Kidney epithelial cell (primary cell): ENCODE measurements around the gene PRPS1. TPM values are rescaled to one million over a fixed set of nuclear protein-coding genes. Genes with fewer than 3 reads are reported as not detected.
A peak's percentile ranks its signal among the peaks of the same experiment; 100 is the strongest.

Source experiments
- DNase-seq: peaks from one replicate; pipeline ENCODE4 v3.0.0-alpha.2; 2010; ENCODE audit warnings: low read depth
- H3K27me3 ChIP-seq: 2 replicates; pipeline ENCODE4 v1.6.0; 2011; ENCODE audit warnings: low read length; ENCODE audit not compliant: control insufficient read depth, insufficient read depth
- H3K36me3 ChIP-seq: 2 replicates; pipeline ENCODE4 v1.5.1; 2011; ENCODE audit warnings: low read length; ENCODE audit not compliant: control insufficient read depth, insufficient read depth
- H3K4me3 ChIP-seq: 2 replicates; pipeline ENCODE4 v1.5.1; 2011; ENCODE audit warnings: low read depth, mild to moderate bottlenecking, control low read depth, low read length
- total RNA-seq: library from RNA; depleted of rRNA; stranded (reverse); fragments of >200 nt; gene quantifications from 2 replicates; pipeline ENCODE4 v1.2.3, GENCODE V29; 2015
- TF ChIP-seq, protein P1 (sequence below): IDR thresholded peaks from 2 replicates; pipeline ENCODE4 v1.5.1; 2011; ENCODE audit warnings: mild to moderate bottlenecking, moderate library complexity, low read length, control low read depth, inconsistent platforms; ENCODE audit not compliant: insufficient read depth, poor library complexity, severe bottlenecking

The PRPS1 gene
- total RNA-seq = 12.5 and 22.4 TPM in 2 replicates

DNA sequence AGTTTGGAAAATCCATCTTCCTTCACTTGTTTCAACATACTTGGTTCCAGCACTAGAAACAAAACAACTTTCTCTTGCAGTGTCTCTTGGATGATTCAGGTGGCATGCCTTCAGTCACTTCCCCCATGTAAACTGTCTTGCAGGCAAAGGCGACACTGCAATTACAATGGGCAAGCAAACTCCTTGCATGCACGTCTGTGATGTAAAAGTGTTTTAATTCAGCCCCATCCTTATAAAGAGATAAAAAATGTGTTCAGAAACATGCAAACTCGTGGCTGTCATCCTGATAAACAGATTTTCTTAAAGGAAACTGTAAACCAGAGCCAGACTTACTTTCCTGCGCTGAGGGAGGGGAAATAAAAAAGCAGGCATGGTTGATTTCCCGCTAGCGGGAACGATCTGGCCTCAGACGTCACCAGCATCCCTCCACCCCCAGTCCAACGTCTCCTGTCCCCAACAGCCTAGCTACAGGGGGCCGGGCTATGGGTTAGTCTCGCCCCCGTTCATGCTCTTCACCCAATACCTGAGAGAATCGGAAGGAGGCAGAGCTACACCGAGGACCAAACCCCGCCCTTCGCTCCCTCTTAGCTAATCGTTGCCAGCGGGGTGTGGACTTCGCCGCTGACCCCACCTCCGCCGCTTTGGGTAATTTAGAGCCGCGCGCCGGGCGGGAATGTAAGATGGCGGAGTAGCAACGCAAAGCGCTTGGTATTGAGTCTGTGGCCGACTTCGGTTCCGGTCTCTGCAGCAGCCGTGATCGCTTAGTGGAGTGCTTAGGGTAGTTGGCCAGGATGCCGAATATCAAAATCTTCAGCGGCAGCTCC is at the start of gene PRPS1:
TSS of gene PRPS1 (plus strand) at position 673 of the 824 bp plus-strand sequence. CDS start at position 792, 119 bp downstream.
- Histone ChIP-seq H3K36me3 (no peaks in the 10 kb centered on the region), H3K4me3 (peak within 1 kb of the TSS; percentile 78), H3K27me3 (no peaks in the 10 kb centered on the region)
- DNase-seq = peak; percentile 79
- TF ChIP-seq, protein P1, sequence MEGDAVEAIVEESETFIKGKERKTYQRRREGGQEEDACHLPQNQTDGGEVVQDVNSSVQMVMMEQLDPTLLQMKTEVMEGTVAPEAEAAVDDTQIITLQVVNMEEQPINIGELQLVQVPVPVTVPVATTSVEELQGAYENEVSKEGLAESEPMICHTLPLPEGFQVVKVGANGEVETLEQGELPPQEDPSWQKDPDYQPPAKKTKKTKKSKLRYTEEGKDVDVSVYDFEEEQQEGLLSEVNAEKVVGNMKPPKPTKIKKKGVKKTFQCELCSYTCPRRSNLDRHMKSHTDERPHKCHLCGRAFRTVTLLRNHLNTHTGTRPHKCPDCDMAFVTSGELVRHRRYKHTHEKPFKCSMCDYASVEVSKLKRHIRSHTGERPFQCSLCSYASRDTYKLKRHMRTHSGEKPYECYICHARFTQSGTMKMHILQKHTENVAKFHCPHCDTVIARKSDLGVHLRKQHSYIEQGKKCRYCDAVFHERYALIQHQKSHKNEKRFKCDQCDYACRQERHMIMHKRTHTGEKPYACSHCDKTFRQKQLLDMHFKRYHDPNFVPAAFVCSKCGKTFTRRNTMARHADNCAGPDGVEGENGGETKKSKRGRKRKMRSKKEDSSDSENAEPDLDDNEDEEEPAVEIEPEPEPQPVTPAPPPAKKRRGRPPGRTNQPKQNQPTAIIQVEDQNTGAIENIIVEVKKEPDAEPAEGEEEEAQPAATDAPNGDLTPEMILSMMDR = no peak

DNA sequence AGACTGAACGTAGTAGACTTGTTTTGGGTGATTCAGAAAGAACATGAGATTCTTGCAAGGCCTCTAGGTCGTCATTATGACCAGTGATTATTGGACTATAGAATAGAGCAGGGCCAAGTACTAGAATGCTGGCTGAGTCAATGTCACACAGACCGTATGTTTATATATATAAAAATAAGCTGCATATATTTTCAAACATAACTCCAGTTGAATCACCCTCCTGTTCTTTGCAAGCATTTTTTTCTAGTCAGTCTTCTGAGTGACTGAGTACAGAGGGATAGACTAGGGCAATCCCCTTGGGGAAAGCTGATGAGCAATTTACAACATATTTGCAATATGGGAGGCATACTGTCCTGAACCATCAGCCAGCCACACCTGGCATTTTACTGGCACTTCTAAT is 48.4 kb upstream of the PRPS1 start:
- no peak for DNase-seq
- TF ChIP-seq, protein P1 = no peak

DNA sequence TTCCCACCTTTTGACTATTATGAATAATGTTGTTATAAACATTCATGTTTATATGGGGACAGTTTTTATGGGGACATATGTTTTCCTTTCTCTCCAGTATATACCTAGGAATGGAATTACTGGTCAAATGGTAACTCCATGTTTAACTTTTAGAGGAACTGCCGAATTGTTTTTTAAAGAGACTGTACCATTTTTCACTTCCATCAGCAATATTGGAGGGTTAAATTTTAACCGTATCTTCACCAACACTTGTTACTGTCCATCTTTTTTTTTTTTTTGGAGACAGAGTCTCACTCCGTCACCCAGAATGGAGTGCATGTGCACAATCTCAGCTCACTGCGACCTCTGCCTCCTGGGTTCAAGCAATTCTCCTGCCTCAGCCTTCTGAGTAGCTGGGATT is 46.4 kb upstream of the PRPS1 start:
- no peaks in the 10 kb centered on the region for H3K36me3 ChIP-seq
- no peaks in the 10 kb centered on the region for H3K27me3 ChIP-seq
- TF ChIP-seq, protein P1 = no peak
- H3K4me3 ChIP-seq = no peak overlapping the region
- no peak for DNase-seq

More for the DNA sequence above, 48.4 kb upstream of the PRPS1 start:
- H3K27me3 ChIP-seq = no peaks in the 10 kb centered on the region
- H3K4me3 ChIP-seq = no peak overlapping the region
- H3K36me3 ChIP-seq = no peaks in the 10 kb centered on the region

DNA sequence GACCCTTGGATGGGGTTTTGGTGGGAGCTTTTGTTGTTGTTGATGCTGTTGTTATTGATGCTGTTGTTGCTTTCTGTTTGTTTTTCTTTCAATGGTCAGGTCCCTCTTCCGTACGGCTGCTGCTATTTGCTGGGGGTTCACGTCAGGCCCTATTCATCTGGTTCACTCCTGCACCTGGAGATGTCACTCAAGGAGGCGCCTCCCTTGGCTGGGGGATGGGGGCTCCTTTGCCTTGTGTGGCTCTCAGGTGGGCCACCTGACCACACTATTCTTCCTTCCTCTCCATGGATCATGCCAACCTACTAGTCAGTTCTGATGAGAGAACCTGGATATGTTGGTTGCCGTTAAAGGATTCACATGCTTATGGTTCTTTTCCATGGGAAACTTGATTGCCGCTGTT is 39.1 kb upstream of the PRPS1 start:
- no peaks in the 10 kb centered on the region for H3K27me3 ChIP-seq
- TF ChIP-seq, protein P1 = no peak
- DNase-seq = no peak
- no peaks in the 10 kb centered on the region for H3K36me3 ChIP-seq
- no peak overlapping the region for H3K4me3 ChIP-seq

DNA sequence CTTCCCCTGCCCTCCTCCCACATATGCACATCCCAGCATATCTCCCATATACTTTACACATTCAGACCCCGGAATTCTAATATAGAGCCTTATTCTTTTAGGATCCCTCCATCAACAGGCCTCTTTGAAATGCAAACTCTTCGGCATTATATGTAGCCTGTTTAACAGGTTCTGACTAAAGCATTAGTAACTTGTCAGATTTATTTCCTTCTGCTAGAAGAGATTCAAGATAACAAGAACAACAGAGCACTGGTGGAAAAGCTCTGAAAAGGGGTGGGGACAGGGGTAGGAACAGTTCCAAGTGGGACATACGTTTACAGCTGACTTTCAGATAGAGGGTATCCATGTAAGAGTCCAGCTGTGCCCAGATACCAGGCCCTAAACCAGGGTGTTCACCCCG is 31.7 kb upstream of the PRPS1 start:
- TF ChIP-seq, protein P1 = no peak
- Histone ChIP-seq H3K36me3 (no peaks in the 10 kb centered on the region), H3K4me3 (no peak overlapping the region), H3K27me3 (no peaks in the 10 kb centered on the region)
- no peak for DNase-seq

DNA sequence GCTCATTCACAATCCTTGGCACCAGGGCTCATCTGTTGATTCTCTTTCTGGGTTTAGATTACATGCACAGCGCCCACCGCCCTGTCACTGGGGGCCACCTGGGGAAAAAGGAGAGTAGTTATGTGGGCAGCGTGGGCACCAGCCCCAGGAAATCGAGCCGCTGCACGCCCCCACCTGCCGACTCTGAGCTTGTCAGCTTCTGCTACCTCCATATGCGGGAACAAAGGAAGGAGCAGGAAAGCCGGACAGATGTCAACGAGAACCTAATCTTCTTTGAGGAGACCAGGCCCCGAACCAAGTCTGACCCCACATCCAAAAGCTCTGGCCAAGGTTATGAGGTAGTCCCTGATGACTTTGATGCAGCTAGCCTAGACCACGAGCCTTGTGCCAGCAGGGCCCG is 31.0 kb upstream of the PRPS1 start:
- TF ChIP-seq, protein P1 = no peak
- Histone ChIP-seq H3K27me3 (no peaks in the 10 kb centered on the region), H3K36me3 (no peaks in the 10 kb centered on the region), H3K4me3 (no peak overlapping the region)
- no peak for DNase-seq
